ENCODE data around the gene SUFU. TPM values are rescaled to one million over a fixed set of nuclear protein-coding genes. Genes with fewer than 3 reads are reported as not detected.

The SUFU gene
- total and polyA plus RNA-seq, 9 donors, result 4.6 to 19.1 (median 14.2) TPM

DNA sequence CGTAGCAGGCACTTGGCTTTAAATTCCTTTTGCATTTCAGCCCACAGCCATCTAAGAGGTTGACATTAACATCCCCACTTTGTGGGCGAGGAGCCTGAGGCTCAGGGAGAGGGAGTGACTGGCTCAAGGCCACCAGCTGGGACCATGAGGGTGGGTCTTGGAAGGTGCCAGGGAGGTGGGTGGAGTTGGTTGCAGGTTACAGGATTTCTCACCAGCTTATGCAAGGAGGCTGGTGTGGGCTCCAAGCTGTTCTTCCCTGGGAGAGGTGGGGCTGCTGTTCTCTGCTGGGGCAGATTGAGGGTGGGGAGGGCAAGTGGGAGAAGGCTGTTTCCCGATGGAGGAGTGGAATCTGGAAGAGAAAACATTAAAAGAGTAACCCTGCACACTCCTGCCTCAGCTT, 38.3 kb upstream of the SUFU start:
- H3K27ac ChIP-seq, result no peak overlapping the region
- H3K27me3 ChIP-seq, result no peaks in the 10 kb centered on the region
- H3K4me1 ChIP-seq (ENCODE audit: insufficient read depth), result peaks cover 4% of the 10 kb centered on the region
- 38 to 45% (median 44%) methylated on average over 3 of the region's 3 CpGs for WGBS, 3 donors
- H3K36me3 ChIP-seq, result no peaks in the 10 kb centered on the region
- H3K9me3 ChIP-seq, result no peaks in the 10 kb centered on the region
- H3K4me3 ChIP-seq, result no peak overlapping the region
- intact Hi-C loops (cut with DNase I), result no loop called here
- no peak for TF ChIP-seq POLR2A (IDR thresholded peaks at IDR 0.05)
- no peak for TF ChIP-seq EP300 (IDR thresholded peaks at IDR 0.05)
- no peak for TF ChIP-seq CTCF (IDR thresholded peaks at IDR 0.05)
- DNase-seq, result no peak

GRCh38 chr10:102467318-102467717, 36.5 kb upstream of the SUFU start:
- 68 to 85% (median 73%) methylated on average over 6 of the region's 6 CpGs for WGBS, 3 donors
- H3K4me3 ChIP-seq, result no peak overlapping the region
- DNase-seq, result no peak
- H3K27me3 ChIP-seq, result no peaks in the 10 kb centered on the region
- no peak overlapping the region for H3K27ac ChIP-seq
- H3K36me3 ChIP-seq, result no peaks in the 10 kb centered on the region
- no peaks in the 10 kb centered on the region for H3K9me3 ChIP-seq
- no peak for TF ChIP-seq EP300 (IDR thresholded peaks at IDR 0.05)
- TF ChIP-seq POLR2A (IDR thresholded peaks at IDR 0.05), result no peak
- TF ChIP-seq CTCF (IDR thresholded peaks at IDR 0.05), result no peak
- no peaks in the 10 kb centered on the region for H3K4me1 ChIP-seq (ENCODE audit: insufficient read depth)
- intact Hi-C loops (cut with DNase I), result no loop called here

GRCh38 chr10:102467971-102468438, 35.8 kb upstream of the SUFU start:
- no peaks in the 10 kb centered on the region for H3K27me3 ChIP-seq
- no peak for DNase-seq
- WGBS, 3 donors, result 54 to 65% (median 63%) methylated on average over 6 of the region's 6 CpGs
- no peak overlapping the region for H3K27ac ChIP-seq
- no peaks in the 10 kb centered on the region for H3K4me1 ChIP-seq (ENCODE audit: insufficient read depth)
- H3K4me3 ChIP-seq, result no peak overlapping the region
- H3K9me3 ChIP-seq, result no peaks in the 10 kb centered on the region
- H3K36me3 ChIP-seq, result no peaks in the 10 kb centered on the region
- intact Hi-C loops (cut with DNase I), result no loop called here
- TF ChIP-seq POLR2A (IDR thresholded peaks at IDR 0.05), result no peak
- TF ChIP-seq EP300 (IDR thresholded peaks at IDR 0.05), result no peak
- no peak for TF ChIP-seq CTCF (IDR thresholded peaks at IDR 0.05)

- Histone ChIP-seq H3K27ac (no peak overlapping the region), H3K4me1 (ENCODE audit: insufficient read depth) (no peaks in the 10 kb centered on the region), H3K27me3 (no peaks in the 10 kb centered on the region), H3K36me3 (no peaks in the 10 kb centered on the region), H3K9me3 (no peaks in the 10 kb centered on the region), H3K4me3 (no peak overlapping the region)
- no peak for DNase-seq
- 48 to 61% (median 57%) methylated on average over 9 of the region's 9 CpGs for WGBS, 3 donors
- intact Hi-C loops (cut with DNase I), result no loop called here
- TF ChIP-seq EP300 (IDR thresholded peaks at IDR 0.05) (no peak), CTCF (IDR thresholded peaks at IDR 0.05) (no peak), POLR2A (IDR thresholded peaks at IDR 0.05) (no peak)
Measured at GRCh38 chr10:102468683-102469082, 35.1 kb upstream of the SUFU start.
